CD8-positive, alpha-beta memory T cell (primary cell): Measurements from ENCODE around the gene MDH1. TPM values are rescaled to one million over a fixed set of nuclear protein-coding genes. Genes with fewer than 3 reads are reported as not detected.
"Not testable (repeated sequence)": the region's sequence is repeated elsewhere in the genome, so short reads cannot be mapped to it uniquely, and the experiment has no call there.

Experiments used
- CTCF ChIA-PET: fragments of 350-600 bp; sonication (Branson Sonifier 250); formaldehyde crosslinking; loops from one replicate; lab custom pipeline; 2021; ENCODE audit warnings: antibody characterized with exemption; lab: Charles Lee
- POLR2A ChIA-PET: fragments of 350-600 bp; sonication (Branson Sonifier 250); formaldehyde crosslinking; loops from one replicate; lab custom pipeline; 2021; ENCODE audit warnings: antibody characterized with exemption; lab: Charles Lee
- DNase-seq, 5 donors: peaks; one replicate each; pipeline versions ENCODE4 v3.0.0 to v3.0.0-alpha.2; 2020 to 2022; ENCODE audit warnings: mixed read lengths in 1 of 5
- H3K27ac ChIP-seq: one replicate; pipeline ENCODE4 v1.7.0; 2013; ENCODE audit warnings: low read depth, mild to moderate bottlenecking, low read length, moderate library complexity
- H3K27me3 ChIP-seq: 2 replicates; pipeline ENCODE4 v1.7.0; 2013; ENCODE audit warnings: low read length, mild to moderate bottlenecking; ENCODE audit not compliant: insufficient read depth, poor library complexity, severe bottlenecking
- H3K36me3 ChIP-seq: 2 replicates; pipeline ENCODE4 v1.7.0; 2013; ENCODE audit warnings: mild to moderate bottlenecking, low read length, moderate library complexity; ENCODE audit not compliant: insufficient read depth
- H3K4me1 ChIP-seq: 2 replicates; pipeline ENCODE4 v1.7.0; 2013; ENCODE audit warnings: mild to moderate bottlenecking, low read length, moderate library complexity; ENCODE audit not compliant: insufficient read depth
- H3K4me3 ChIP-seq: 2 replicates; pipeline ENCODE4 v1.7.0; 2013; ENCODE audit warnings: mild to moderate bottlenecking, low read length
- H3K9me3 ChIP-seq: 2 replicates; pipeline ENCODE4 v1.7.0; 2013; ENCODE audit warnings: mild to moderate bottlenecking, low read length
- H3K27ac Mint-ChIP-seq, 8 donors: one replicate each; pipeline ENCODE4 v1.8.0; 2020 to 2021; ENCODE audit warnings: mixed read lengths in 8 of 8, mild to moderate bottlenecking in 6 of 8, inconsistent platforms in 3 of 8, moderate library complexity in 3 of 8
- H3K27me3 Mint-ChIP-seq, 2 donors: one replicate each; pipeline ENCODE4 v1.8.0; 2020 to 2021; ENCODE audit warnings: mixed read lengths in 2 of 2, mild to moderate bottlenecking in 1 of 2, moderate library complexity in 1 of 2
- H3K36me3 Mint-ChIP-seq, 3 donors: one replicate each; pipeline ENCODE4 v1.8.0; 2020 to 2021; ENCODE audit warnings: mixed read lengths in 3 of 3, inconsistent platforms in 1 of 3, mild to moderate bottlenecking in 1 of 3
- H3K4me1 Mint-ChIP-seq, 3 donors: one replicate each; pipeline ENCODE4 v1.8.0; 2020 to 2021; ENCODE audit warnings: mixed read lengths in 3 of 3, inconsistent platforms in 1 of 3, mild to moderate bottlenecking in 1 of 3
- H3K4me3 Mint-ChIP-seq, 7 donors: one replicate each; pipeline ENCODE4 v1.8.0; 2020 to 2021; ENCODE audit warnings: mixed read lengths in 7 of 7, mild to moderate bottlenecking in 6 of 7, moderate library complexity in 4 of 7, inconsistent platforms in 2 of 7
- H3K9me3 Mint-ChIP-seq, 5 donors: one replicate each; pipeline ENCODE4 v1.8.0; 2020 to 2022; ENCODE audit warnings: mixed read lengths in 5 of 5, mild to moderate bottlenecking in 3 of 5, moderate library complexity in 2 of 5, inconsistent platforms in 1 of 5
- polyA plus RNA-seq: library from polyadenylated mRNA; unstranded; fragments of 300-500 nt; fragmentation: Illumina TruSeq; gene quantifications from one replicate; pipeline ENCODE4 v1.2.3, GENCODE V29; 2021
- total RNA-seq, 2 experiments: library from RNA; stranded (reverse); gene quantifications; one replicate each; pipeline ENCODE4 v1.2.3, GENCODE V29; 2021

The MDH1 gene
- total and polyA plus RNA-seq, 3 experiments from 2014 or later = 182 to 241 (median 191) TPM

- peaks cover 19 to 53% of the 10 kb centered on the region in 2 donors for H3K27me3 Mint-ChIP-seq
- H3K4me3 ChIP-seq, H3K36me3 ChIP-seq, H3K9me3 Mint-ChIP-seq, H3K4me3 Mint-ChIP-seq, DNase-seq, H3K27ac Mint-ChIP-seq, H3K27me3 ChIP-seq, POLR2A ChIA-PET, CTCF ChIA-PET, H3K4me1 ChIP-seq, H3K4me1 Mint-ChIP-seq, H3K36me3 Mint-ChIP-seq, H3K27ac ChIP-seq, H3K9me3 ChIP-seq: not testable (repeated sequence)
Measured at GRCh38 chr2:63623763-63624162, 35.0 kb downstream of the MDH1 start.

GRCh38 chr2:63627866-63628265 is 39.1 kb downstream of the MDH1 start:
- H3K27ac Mint-ChIP-seq = no peak overlapping the region
- POLR2A ChIA-PET = no interaction called here

DNA sequence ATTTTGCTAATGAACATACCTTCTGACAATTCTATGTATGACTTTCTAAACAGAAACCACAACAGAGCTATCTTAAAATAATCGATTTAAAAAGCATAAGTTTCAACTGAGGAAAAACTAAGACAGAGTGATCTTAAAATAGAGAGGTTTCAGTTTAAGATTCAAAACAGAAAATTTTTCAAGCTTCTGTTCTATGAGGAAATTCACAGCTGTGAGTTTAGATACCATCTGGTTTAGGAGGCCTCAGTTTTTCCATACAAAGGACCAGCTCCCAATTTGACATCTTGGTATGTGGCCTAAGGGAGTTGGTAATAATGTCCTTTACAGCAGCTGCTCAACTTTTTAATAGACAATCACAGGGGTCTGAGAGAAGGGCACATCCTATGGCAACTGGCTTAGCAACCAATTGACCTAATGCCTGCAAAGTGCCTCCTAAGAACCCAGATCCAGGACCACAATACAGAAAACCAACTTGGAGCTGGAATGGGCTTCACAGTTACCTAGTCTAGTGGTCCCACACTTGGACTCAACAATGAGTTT is 39.7 kb downstream of the MDH1 start:
- H3K27me3 ChIP-seq = no peaks in the 10 kb centered on the region
- H3K9me3 Mint-ChIP-seq = peaks cover 18 to 29% (median 27%) of the 10 kb centered on the region in 5 donors
- H3K4me1 Mint-ChIP-seq = peaks cover 0 to 6% (median 0%) of the 10 kb centered on the region in 3 donors
- CTCF ChIA-PET = no interaction called here
- no peak overlapping the region for H3K4me3 Mint-ChIP-seq
- no peak overlapping the region for H3K27ac ChIP-seq
- POLR2A ChIA-PET = no interaction called here
- no peak for DNase-seq
- H3K9me3 ChIP-seq = no peaks in the 10 kb centered on the region
- H3K27me3 Mint-ChIP-seq = peaks cover 9 to 43% of the 10 kb centered on the region in 2 donors
- H3K27ac Mint-ChIP-seq = no peak overlapping the region
- H3K36me3 Mint-ChIP-seq = peaks cover 0 to 6% (median 0%) of the 10 kb centered on the region in 3 donors
- no peaks in the 10 kb centered on the region for H3K36me3 ChIP-seq
- no peak overlapping the region for H3K4me3 ChIP-seq
- no peaks in the 10 kb centered on the region for H3K4me1 ChIP-seq

More at GRCh38 chr2:63627866-63628265, 39.1 kb downstream of the MDH1 start:
- no peak overlapping the region for H3K4me3 ChIP-seq
- Mint-ChIP-seq H3K36me3 (peaks cover 0 to 6% (median 0%) of the 10 kb centered on the region in 3 donors), H3K9me3 (peaks cover 14 to 25% (median 23%) of the 10 kb centered on the region in 5 donors), H3K4me3 (no peak overlapping the region), H3K4me1 (peaks cover 0 to 6% (median 0%) of the 10 kb centered on the region in 3 donors), H3K27me3 (peaks cover 9 to 47% of the 10 kb centered on the region in 2 donors)
- no peaks in the 10 kb centered on the region for H3K27me3 ChIP-seq
- CTCF ChIA-PET = no interaction called here
- no peak for DNase-seq
- no peaks in the 10 kb centered on the region for H3K9me3 ChIP-seq
- H3K27ac ChIP-seq = no peak overlapping the region
- no peaks in the 10 kb centered on the region for H3K36me3 ChIP-seq
- H3K4me1 ChIP-seq = no peaks in the 10 kb centered on the region

- peaks cover 2 to 29% of the 10 kb centered on the region in 2 donors for H3K27me3 Mint-ChIP-seq
- H3K4me1 Mint-ChIP-seq = no peaks in the 10 kb centered on the region
- no peak overlapping the region for H3K27ac ChIP-seq
- peaks cover 27 to 43% (median 40%) of the 10 kb centered on the region in 5 donors for H3K9me3 Mint-ChIP-seq
- H3K4me1 ChIP-seq = no peaks in the 10 kb centered on the region
- H3K36me3 ChIP-seq = no peaks in the 10 kb centered on the region
- ChIA-PET CTCF (no interaction called here), POLR2A (interaction anchor here (0.7 kb wide), 1 partner anchor 30 kb away, joined by 3 read pairs; no protein-coding TSS in a partner anchor)
- H3K4me3 ChIP-seq = no peak overlapping the region
- peaks cover 0 to 4% (median 3%) of the 10 kb centered on the region in 3 donors for H3K36me3 Mint-ChIP-seq
- H3K27me3 ChIP-seq = no peaks in the 10 kb centered on the region
- H3K9me3 ChIP-seq = no peaks in the 10 kb centered on the region
- H3K27ac Mint-ChIP-seq = no peak overlapping the region
- no peak for DNase-seq
- H3K4me3 Mint-ChIP-seq = no peak overlapping the region
Measured at GRCh38 chr2:63631501-63631900, 42.7 kb downstream of the MDH1 start.

DNA sequence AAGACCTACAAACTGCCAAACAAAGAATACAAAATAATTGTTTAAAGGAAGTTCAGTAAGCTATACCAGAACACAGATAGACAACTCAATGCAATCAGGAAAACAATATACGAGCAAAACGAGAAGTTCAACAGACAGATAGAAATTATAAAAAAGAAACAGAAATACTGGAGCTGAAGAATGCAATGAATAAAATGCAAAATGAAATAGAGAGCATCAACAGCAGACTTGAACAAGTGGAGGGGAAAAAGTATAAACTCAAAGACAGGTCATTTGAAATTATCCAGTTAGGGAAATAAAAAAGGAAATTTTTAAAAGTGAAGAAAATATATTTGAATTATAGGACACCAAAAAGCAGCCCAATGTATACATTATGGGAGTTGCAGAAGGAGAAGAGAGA is 43.6 kb downstream of the MDH1 start:
- DNase-seq = no peak
- H3K27ac Mint-ChIP-seq = no peak overlapping the region
- peaks cover 27 to 43% (median 40%) of the 10 kb centered on the region in 5 donors for H3K9me3 Mint-ChIP-seq
- no peaks in the 10 kb centered on the region for H3K4me1 Mint-ChIP-seq
- Histone ChIP-seq H3K27me3 (no peaks in the 10 kb centered on the region), H3K9me3 (no peaks in the 10 kb centered on the region), H3K4me1 (no peaks in the 10 kb centered on the region), H3K27ac (no peak overlapping the region), H3K36me3 (no peaks in the 10 kb centered on the region), H3K4me3 (no peak overlapping the region)
- H3K4me3 Mint-ChIP-seq = no peak overlapping the region
- H3K27me3 Mint-ChIP-seq = peaks cover 4 to 27% of the 10 kb centered on the region in 2 donors
- peaks cover 0 to 4% (median 4%) of the 10 kb centered on the region in 3 donors for H3K36me3 Mint-ChIP-seq
- CTCF ChIA-PET = no interaction called here
- POLR2A ChIA-PET = interaction anchor here (0.6 kb wide), 1 partner anchor 68 kb away, joined by 3 read pairs; no protein-coding TSS in a partner anchor

GRCh38 chr2:63639344-63639743 is 50.6 kb downstream of the MDH1 start:
- Histone ChIP-seq H3K27me3 (no peaks in the 10 kb centered on the region), H3K4me3 (no peak overlapping the region), H3K9me3 (no peaks in the 10 kb centered on the region), H3K27ac (no peak overlapping the region), H3K4me1 (no peaks in the 10 kb centered on the region), H3K36me3 (no peaks in the 10 kb centered on the region)
- Mint-ChIP-seq H3K36me3 (peaks cover 0 to 4% (median 0%) of the 10 kb centered on the region in 3 donors), H3K27ac (no peak overlapping the region), H3K4me1 (no peaks in the 10 kb centered on the region), H3K27me3 (peaks cover 7 to 12% of the 10 kb centered on the region in 2 donors), H3K9me3 (peaks cover 0 to 15% (median 13%) of the 10 kb centered on the region in 5 donors), H3K4me3 (no peak overlapping the region)
- DNase-seq = no peak
- POLR2A ChIA-PET = no interaction called here
- CTCF ChIA-PET = no interaction called here

DNA sequence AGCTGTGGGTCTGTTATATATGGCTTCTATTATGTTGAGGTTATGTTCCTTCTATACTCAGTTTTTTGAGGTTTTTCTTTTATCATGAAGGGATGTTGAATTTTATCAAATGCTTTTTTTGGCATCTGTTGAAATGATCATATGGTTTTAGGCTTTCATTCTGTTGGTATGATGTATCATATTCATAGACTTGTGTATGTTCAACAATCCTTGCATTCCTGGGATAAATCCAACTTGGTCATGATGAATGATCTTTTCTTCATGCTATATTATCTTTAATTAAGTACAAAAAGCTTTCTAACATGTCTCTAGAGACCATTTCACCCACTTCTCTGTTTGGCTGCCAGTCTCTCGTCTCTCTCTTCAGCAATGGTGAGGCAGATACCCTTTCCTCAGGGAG is 54.2 kb downstream of the MDH1 start:
- peaks cover 0 to 3% (median 0%) of the 10 kb centered on the region in 3 donors for H3K36me3 Mint-ChIP-seq
- CTCF ChIA-PET = no interaction called here

DNA sequence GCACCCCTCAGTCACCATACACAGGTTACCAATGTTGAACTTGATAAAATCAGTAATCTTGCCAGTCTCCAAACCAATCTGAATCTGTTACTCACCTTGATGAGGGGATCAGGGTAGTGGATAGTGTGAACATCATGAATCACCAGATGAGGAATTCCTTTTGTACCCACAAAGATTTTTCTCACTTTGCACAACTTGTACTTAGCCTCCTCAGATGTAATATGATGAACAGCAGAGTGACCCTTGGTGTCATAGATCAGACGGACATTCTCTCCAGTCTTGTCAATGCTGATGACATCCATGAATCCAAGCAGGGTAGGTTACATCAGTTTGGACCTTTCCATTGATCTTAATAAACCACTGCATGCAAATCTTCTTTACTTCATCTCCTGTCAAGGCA is 54.7 kb downstream of the MDH1 start:
- Histone ChIP-seq H3K36me3 (no peaks in the 10 kb centered on the region), H3K4me1 (no peaks in the 10 kb centered on the region), H3K9me3 (no peaks in the 10 kb centered on the region), H3K4me3 (no peak overlapping the region), H3K27me3 (no peaks in the 10 kb centered on the region), H3K27ac (no peak overlapping the region)
- no peaks in the 10 kb centered on the region for H3K9me3 Mint-ChIP-seq
- ChIA-PET CTCF (no interaction called here), POLR2A (no interaction called here)
- H3K36me3 Mint-ChIP-seq = peaks cover 0 to 3% (median 0%) of the 10 kb centered on the region in 3 donors
- no peaks in the 10 kb centered on the region for H3K4me1 Mint-ChIP-seq
- no peak overlapping the region for H3K27ac Mint-ChIP-seq
- no peak overlapping the region for H3K4me3 Mint-ChIP-seq
- peaks cover 18 to 30% of the 10 kb centered on the region in 2 donors for H3K27me3 Mint-ChIP-seq
- no peak for DNase-seq

More for the DNA sequence above, 54.2 kb downstream of the MDH1 start:
- H3K9me3 Mint-ChIP-seq = no peaks in the 10 kb centered on the region
- Histone ChIP-seq H3K9me3 (no peaks in the 10 kb centered on the region), H3K4me3 (no peak overlapping the region), H3K36me3 (no peaks in the 10 kb centered on the region), H3K27ac (no peak overlapping the region), H3K27me3 (no peaks in the 10 kb centered on the region), H3K4me1 (no peaks in the 10 kb centered on the region)
- DNase-seq = no peak
- peaks cover 18 to 27% of the 10 kb centered on the region in 2 donors for H3K27me3 Mint-ChIP-seq
- POLR2A ChIA-PET = no interaction called here
- no peak overlapping the region for H3K4me3 Mint-ChIP-seq
- no peak overlapping the region for H3K27ac Mint-ChIP-seq
- H3K4me1 Mint-ChIP-seq = no peaks in the 10 kb centered on the region
